GM21390 (cell line): ENCODE results near the gene PCDH11Y.
"Not testable (repeated sequence)": the region's sequence is repeated elsewhere in the genome, so short reads cannot be mapped to it uniquely, and the experiment has no call there.

Source experiments
- ATAC-seq: cut with Tn5 transposase; IDR thresholded peaks from one replicate; pipeline ENCODE4 v1.9.1; 2021; ENCODE audit not compliant: unreplicated experiment

The PCDH11Y gene

GRCh38 chrY:5000057-5000456 is at the start of gene PCDH11Y:
Gene PCDH11Y, plus strand, starts transcription at chrY:5000296. Its CDS starts 56,804 bp downstream, at chrY:5057100.
- ATAC-seq, result not testable (repeated sequence)

- not testable (repeated sequence) for ATAC-seq
Measured at GRCh38 chrY:4967894-4968293, 32.2 kb upstream of the PCDH11Y start.

- peak; percentile 100 for ATAC-seq
Measured at GRCh38 chrY:4991743-4992400, 8.2 kb upstream of the PCDH11Y start.

GRCh38 chrY:4994892-4995291 is 5.2 kb upstream of the PCDH11Y start:
- ATAC-seq, result not testable (repeated sequence)

- ATAC-seq, result not testable (repeated sequence)
Measured at GRCh38 chrY:5002476-5003184, 2.5 kb downstream of the PCDH11Y start.

- not testable (repeated sequence) for ATAC-seq
Measured at GRCh38 chrY:5038972-5039523, 39.0 kb downstream of the PCDH11Y start.

- not testable (repeated sequence) for ATAC-seq
Measured at GRCh38 chrY:5083017-5083416, 82.9 kb downstream of the PCDH11Y start.

- ATAC-seq, result not testable (repeated sequence)
Measured at GRCh38 chrY:5182998-5183397, 182.9 kb downstream of the PCDH11Y start.

GRCh38 chrY:5215116-5215515 is 215.0 kb downstream of the PCDH11Y start:
- not testable (repeated sequence) for ATAC-seq

GRCh38 chrY:5324931-5325330 is 324.8 kb downstream of the PCDH11Y start:
- ATAC-seq, result not testable (repeated sequence)

GRCh38 chrY:5342220-5342619 is 342.1 kb downstream of the PCDH11Y start:
- ATAC-seq, result not testable (repeated sequence)

- ATAC-seq, result not testable (repeated sequence)
Measured at GRCh38 chrY:5543705-5544104, 543.6 kb downstream of the PCDH11Y start.

GRCh38 chrY:5638589-5638988 is 638.5 kb downstream of the PCDH11Y start:
- not testable (repeated sequence) for ATAC-seq

GRCh38 chrY:5679265-5679664 is 679.2 kb downstream of the PCDH11Y start:
- ATAC-seq, result not testable (repeated sequence)

- not testable (repeated sequence) for ATAC-seq
Measured at GRCh38 chrY:5708727-5709126, 708.6 kb downstream of the PCDH11Y start.

- not testable (repeated sequence) for ATAC-seq
Measured at GRCh38 chrY:5709788-5710381, 709.8 kb downstream of the PCDH11Y start.

GRCh38 chrY:5761403-5761802 is 761.3 kb downstream of the PCDH11Y start:
- not testable (repeated sequence) for ATAC-seq

GRCh38 chrY:5776485-5776884 is 776.4 kb downstream of the PCDH11Y start:
- ATAC-seq, result not testable (repeated sequence)
